ENCODE data around the gene TLK1.

TLK1 gene

GRCh38 chr2:171159372-171160118 lies 1.1 kb downstream of the TLK1 start:
- peak overlapping the region; percentile 99 for H3K27ac ChIP-seq
- TF ChIP-seq CTCF (conservative IDR thresholded peaks at IDR 0.05) (peak; percentile 49), ZFX (IDR thresholded peaks at IDR 0.05) (no peak)

- TF ChIP-seq ZFX (IDR thresholded peaks at IDR 0.05) (no peak), CTCF (conservative IDR thresholded peaks at IDR 0.05) (no peak)
- H3K27ac ChIP-seq, result peak overlapping the region; percentile 99
These were observed 1.8 kb downstream of the TLK1 start for GRCh38 chr2:171158790-171159371.

GRCh38 chr2:171158036-171158789 lies 2.5 kb downstream of the TLK1 start:
- no peak for TF ChIP-seq ZFX (IDR thresholded peaks at IDR 0.05)
- no peak for TF ChIP-seq CTCF (conservative IDR thresholded peaks at IDR 0.05)
- no peak overlapping the region for H3K27ac ChIP-seq

GRCh38 chr2:171157109-171157500 lies 3.6 kb downstream of the TLK1 start:
- H3K27ac ChIP-seq, result peak overlapping the region; percentile 84
- TF ChIP-seq ZFX (IDR thresholded peaks at IDR 0.05), result no peak
- TF ChIP-seq CTCF (conservative IDR thresholded peaks at IDR 0.05), result no peak

- TF ChIP-seq ZFX (IDR thresholded peaks at IDR 0.05), result no peak
- TF ChIP-seq CTCF (conservative IDR thresholded peaks at IDR 0.05), result no peak
- H3K27ac ChIP-seq, result peak overlapping the region; percentile 100
These were observed 6.3 kb downstream of the TLK1 start for GRCh38 chr2:171154348-171154747.

GRCh38 chr2:171150694-171151285 lies 9.9 kb downstream of the TLK1 start:
- TF ChIP-seq ZFX (IDR thresholded peaks at IDR 0.05) (no peak), CTCF (conservative IDR thresholded peaks at IDR 0.05) (no peak)
- H3K27ac ChIP-seq, result peak overlapping the region; percentile 54

Measured in C4-2B (cell line).